Neuron (in vitro differentiated cells): ENCODE measurements around the gene LRRC41.
"Not testable (repeated sequence)": the region's sequence is repeated elsewhere in the genome, so short reads cannot be mapped to it uniquely, and the experiment has no call there.

Experiments
- H2AFZ ChIP-seq: one replicate; pipeline ENCODE4 v1.6.1; 2013; ENCODE audit warnings: low read depth, mild to moderate bottlenecking, inconsistent platforms, low read length, moderate library complexity
- H3K27me3 ChIP-seq: one replicate; pipeline ENCODE4 v1.6.1; 2013; ENCODE audit warnings: low read length; ENCODE audit not compliant: insufficient read depth
- H3K36me3 ChIP-seq: one replicate; pipeline ENCODE4 v1.6.1; 2013; ENCODE audit warnings: low read length; ENCODE audit not compliant: insufficient read depth
- H3K4me1 ChIP-seq: one replicate; pipeline ENCODE4 v1.6.1; 2013; ENCODE audit warnings: low read length; ENCODE audit not compliant: insufficient read depth
- H3K4me3 ChIP-seq: 2 replicates; pipeline ENCODE4 v1.5.1; 2013; ENCODE audit warnings: mild to moderate bottlenecking, low read length, moderate library complexity
- H3K9me3 ChIP-seq: one replicate; pipeline ENCODE4 v1.6.1; 2013; ENCODE audit warnings: low read length

The LRRC41 gene, protein sequence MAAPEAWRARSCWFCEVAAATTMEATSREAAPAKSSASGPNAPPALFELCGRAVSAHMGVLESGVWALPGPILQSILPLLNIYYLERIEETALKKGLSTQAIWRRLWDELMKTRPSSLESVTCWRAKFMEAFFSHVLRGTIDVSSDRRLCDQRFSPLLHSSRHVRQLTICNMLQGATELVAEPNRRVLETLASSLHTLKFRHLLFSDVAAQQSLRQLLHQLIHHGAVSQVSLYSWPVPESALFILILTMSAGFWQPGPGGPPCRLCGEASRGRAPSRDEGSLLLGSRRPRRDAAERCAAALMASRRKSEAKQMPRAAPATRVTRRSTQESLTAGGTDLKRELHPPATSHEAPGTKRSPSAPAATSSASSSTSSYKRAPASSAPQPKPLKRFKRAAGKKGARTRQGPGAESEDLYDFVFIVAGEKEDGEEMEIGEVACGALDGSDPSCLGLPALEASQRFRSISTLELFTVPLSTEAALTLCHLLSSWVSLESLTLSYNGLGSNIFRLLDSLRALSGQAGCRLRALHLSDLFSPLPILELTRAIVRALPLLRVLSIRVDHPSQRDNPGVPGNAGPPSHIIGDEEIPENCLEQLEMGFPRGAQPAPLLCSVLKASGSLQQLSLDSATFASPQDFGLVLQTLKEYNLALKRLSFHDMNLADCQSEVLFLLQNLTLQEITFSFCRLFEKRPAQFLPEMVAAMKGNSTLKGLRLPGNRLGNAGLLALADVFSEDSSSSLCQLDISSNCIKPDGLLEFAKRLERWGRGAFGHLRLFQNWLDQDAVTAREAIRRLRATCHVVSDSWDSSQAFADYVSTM

DNA sequence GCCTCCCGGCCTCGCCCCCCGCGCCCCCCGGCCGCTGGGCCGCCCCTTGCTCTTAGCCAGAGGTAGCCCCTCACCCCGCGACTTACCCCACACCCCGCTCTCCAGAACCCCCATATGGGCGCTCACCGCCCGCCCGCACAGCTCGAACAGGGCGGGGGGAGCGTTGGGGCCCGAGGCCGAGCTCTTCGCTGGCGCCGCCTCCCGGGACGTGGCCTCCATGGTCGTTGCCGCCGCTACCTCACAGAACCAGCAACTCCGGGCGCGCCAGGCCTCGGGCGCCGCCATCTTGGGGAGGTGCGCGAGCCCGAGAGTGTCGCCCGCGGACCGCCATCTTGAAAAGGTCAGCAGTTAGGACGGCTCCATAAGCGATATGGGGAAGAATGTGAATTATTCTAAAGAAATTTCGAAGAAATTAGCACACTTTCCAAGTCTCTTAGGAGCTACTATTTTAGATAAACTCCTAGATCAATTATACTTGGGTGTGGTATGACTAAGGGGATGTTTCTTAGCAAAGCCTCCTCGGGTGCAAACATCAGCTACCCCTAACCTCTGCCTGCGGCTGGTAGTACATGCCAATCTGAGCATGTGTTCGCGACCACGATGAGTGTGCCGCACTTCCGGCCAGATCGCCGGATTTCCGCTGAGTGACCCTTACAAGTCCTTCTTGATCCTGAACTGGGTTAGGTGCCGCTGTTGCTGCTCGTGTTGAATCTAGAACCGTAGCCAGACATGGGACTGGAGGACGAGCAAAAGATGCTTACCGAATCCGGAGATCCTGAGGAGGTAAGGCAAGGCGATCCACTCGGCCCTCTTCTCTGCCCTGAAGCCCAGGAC is at the start of gene LRRC41, which contains the start of gene UQCRH:
Gene LRRC41, minus strand, starts transcription at position 579 of the 834 bp plus-strand sequence. Its CDS starts 294 bp downstream, at position 285.
Gene UQCRH, plus strand, starts transcription at position 661 of the 834 bp plus-strand sequence. Its CDS starts 69 bp downstream, at position 730.
- no peaks in the 10 kb centered on the region for H3K9me3 ChIP-seq
- peak within 1 kb of the TSS; percentile 29 for H2AFZ ChIP-seq
- peaks cover 12% of the 10 kb centered on the region for H3K36me3 ChIP-seq
- H3K4me3 ChIP-seq, result peak within 1 kb of the TSS; percentile 90
- H3K4me1 ChIP-seq, result peaks cover 17% of the 10 kb centered on the region
- H3K27me3 ChIP-seq, result no peaks in the 10 kb centered on the region

DNA sequence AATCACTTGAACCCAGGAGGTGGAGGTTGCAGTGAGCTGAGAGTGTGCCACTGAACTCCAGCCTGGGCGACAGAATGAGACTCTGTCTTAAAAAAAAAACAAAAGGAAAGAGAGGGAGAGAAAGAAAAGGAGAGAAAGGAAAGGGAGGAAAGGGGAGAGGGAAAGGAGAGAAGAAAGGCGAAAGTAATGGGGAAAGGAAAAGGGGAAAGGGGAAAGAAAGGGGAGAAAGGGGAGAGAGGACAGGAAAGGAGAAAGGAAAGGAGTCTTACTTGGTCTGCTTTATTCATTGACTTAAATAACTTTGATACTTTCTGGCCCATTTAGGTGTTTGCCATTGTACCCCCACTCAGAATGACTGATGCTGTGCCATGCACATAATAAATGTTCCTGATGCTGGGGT is 48.9 kb upstream of the LRRC41 start:
- Histone ChIP-seq H3K4me1 (no peaks in the 10 kb centered on the region), H3K27me3 (no peaks in the 10 kb centered on the region), H3K4me3 (no peak overlapping the region), H2AFZ (no peak overlapping the region), H3K9me3 (no peaks in the 10 kb centered on the region), H3K36me3 (peaks cover 60% of the 10 kb centered on the region)

DNA sequence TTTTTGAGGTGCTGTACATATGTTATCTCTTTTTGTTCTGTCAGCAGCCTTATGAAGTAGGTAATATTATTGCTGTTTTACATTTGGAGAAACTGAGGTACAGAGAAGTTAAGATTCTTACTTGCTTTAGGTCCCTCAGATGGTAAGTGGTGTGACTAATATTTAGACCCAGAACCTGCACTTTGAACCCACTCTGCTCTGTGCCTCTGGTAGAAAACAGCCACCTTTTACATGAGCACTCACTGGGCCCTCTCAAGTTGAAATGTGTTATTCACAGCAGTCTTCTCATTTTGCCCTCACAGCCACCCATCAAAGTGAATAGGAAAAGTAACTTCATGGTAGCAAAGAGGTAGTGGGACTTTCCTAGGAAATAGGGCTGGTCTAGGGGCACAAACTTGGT is 41.9 kb upstream of the LRRC41 start:
- Histone ChIP-seq H3K36me3 (peaks cover 56% of the 10 kb centered on the region), H3K4me1 (no peaks in the 10 kb centered on the region), H3K9me3 (no peaks in the 10 kb centered on the region), H3K27me3 (no peaks in the 10 kb centered on the region), H3K4me3 (no peak overlapping the region), H2AFZ (no peak overlapping the region)

DNA sequence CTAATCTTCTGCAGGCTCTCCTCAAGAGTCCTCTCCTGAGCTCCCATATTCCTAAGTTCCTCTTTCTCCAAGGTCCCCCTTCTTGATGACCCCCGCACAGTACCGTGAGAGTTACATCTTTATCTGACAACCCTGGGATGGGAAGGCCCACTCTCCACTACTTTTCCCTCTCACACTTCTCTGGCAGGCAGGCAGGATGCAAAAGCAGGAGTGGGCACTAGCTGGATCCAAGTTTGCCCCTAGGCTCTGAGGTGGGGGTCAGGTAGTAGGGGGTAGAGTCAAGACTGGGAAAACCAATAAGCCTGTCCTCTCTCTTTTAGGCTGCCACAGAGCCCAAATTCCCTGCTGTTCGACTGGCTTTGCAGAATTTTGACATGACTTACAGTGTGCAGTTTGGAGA is 41.1 kb upstream of the LRRC41 start:
- peaks cover 48% of the 10 kb centered on the region for H3K36me3 ChIP-seq
- H3K27me3 ChIP-seq, result no peaks in the 10 kb centered on the region
- no peak overlapping the region for H3K4me3 ChIP-seq
- no peak overlapping the region for H2AFZ ChIP-seq
- no peaks in the 10 kb centered on the region for H3K9me3 ChIP-seq
- H3K4me1 ChIP-seq, result peaks cover 3% of the 10 kb centered on the region

DNA sequence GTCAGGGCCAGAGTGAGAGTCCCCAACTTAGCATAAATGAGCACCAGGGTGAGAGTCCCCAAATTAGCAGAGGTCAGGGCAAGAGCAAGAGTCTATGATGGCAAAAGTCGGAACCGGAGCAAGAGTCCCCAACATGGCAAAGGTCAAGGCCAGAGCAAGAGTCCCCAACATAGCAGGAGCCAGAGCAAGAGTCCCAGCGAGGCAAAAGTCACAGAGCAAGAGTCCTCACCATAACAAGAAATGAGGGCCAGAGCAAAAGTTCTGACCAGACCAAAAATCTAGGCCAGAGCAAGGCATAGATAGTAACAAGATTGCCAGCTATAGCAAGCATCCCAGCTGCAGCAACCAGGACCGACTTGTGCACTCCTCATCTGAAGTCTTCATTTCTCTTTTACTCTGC is 40.3 kb upstream of the LRRC41 start:
- H3K4me1 ChIP-seq, result peaks cover 4% of the 10 kb centered on the region
- H3K36me3 ChIP-seq, result peaks cover 43% of the 10 kb centered on the region
- H3K9me3 ChIP-seq, result no peaks in the 10 kb centered on the region
- H3K4me3 ChIP-seq, result no peak overlapping the region
- H3K27me3 ChIP-seq, result no peaks in the 10 kb centered on the region
- no peak overlapping the region for H2AFZ ChIP-seq

DNA sequence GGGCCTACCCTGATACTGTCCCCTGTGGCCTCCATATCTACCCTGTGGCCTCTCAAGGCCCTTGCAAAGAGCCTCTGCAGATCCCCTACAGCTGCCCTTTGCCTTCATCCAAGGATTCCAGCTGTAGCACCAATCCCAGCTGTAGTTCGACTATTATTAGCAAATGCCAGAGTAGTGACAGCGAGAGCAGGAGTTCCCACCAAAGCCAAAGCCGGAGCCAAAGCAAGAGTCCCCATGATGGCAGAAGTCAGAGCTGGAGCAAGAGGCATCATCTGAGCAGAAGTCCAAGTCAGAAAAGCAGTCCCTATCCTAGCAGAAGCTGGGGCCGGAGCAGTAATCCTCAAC is 39.9 kb upstream of the LRRC41 start:
- Histone ChIP-seq H3K4me1 (peaks cover 4% of the 10 kb centered on the region), H3K4me3 (no peak overlapping the region), H3K27me3 (no peaks in the 10 kb centered on the region), H2AFZ (no peak overlapping the region), H3K36me3 (peaks cover 42% of the 10 kb centered on the region), H3K9me3 (no peaks in the 10 kb centered on the region)

DNA sequence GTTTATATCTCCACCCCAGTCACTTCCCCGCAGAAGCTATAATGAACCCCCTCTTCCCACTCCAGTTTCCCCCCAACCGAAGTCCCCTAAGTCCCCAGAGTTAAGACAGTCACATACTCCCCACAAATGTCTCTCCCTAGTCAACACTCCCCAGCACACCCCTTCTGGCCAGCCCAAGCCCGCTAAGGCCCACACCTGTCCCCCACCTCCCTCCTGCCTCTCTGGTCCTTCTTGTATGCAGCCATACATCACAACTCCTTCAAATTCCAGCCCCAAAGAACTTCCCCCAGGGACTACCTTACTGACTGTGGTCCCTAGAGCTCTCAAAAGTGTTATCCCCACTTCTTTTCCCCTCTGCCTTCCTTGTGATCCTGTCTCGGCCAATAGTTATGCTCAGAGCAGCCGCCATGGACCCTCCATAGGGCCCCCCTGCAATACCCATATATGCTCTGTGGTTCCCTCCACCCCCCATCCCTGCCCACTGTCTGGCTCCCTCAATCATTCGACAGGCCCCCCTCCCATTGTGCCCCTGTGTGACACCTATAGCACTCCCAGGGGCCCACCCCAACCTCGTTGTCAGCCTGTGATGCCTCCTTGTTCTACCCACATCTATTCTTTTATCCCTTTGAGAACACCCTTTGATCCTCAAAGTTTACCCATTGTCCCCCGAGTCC is 39.4 kb upstream of the LRRC41 start:
- no peak overlapping the region for H2AFZ ChIP-seq
- no peaks in the 10 kb centered on the region for H3K27me3 ChIP-seq
- no peaks in the 10 kb centered on the region for H3K9me3 ChIP-seq
- H3K4me3 ChIP-seq, result no peak overlapping the region
- H3K36me3 ChIP-seq, result peaks cover 42% of the 10 kb centered on the region
- peaks cover 4% of the 10 kb centered on the region for H3K4me1 ChIP-seq

DNA sequence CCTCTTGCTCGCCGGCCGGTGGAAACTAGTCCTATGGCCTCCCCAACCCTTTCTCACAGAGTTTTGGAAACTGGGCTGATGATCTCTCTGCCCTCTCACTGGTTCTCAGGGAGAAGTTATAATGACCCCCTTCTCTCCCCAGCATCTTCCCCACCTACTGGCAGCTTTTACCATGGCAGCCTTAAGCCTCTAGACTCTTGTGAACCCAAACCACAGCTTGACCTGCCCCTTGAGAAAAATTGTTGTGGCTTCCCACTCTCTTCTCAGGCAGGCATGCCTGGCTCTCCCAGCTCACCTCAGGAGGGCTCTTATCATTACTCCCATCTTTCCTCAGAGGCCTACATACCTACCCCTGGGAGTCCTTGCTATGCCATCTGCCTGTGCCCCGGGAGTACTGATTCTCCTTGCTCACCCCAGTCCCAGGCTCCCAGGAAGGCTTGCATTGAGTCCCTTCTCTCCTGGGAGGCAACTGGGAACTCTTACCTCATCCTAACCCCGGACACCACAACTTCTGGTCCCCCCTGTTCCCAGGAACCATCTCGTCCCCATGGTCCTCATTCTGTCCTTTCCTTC is 38.8 kb upstream of the LRRC41 start:
- Histone ChIP-seq H3K9me3 (no peaks in the 10 kb centered on the region), H2AFZ (no peak overlapping the region), H3K4me1 (peaks cover 4% of the 10 kb centered on the region), H3K36me3 (peaks cover 37% of the 10 kb centered on the region), H3K27me3 (no peaks in the 10 kb centered on the region), H3K4me3 (no peak overlapping the region)

DNA sequence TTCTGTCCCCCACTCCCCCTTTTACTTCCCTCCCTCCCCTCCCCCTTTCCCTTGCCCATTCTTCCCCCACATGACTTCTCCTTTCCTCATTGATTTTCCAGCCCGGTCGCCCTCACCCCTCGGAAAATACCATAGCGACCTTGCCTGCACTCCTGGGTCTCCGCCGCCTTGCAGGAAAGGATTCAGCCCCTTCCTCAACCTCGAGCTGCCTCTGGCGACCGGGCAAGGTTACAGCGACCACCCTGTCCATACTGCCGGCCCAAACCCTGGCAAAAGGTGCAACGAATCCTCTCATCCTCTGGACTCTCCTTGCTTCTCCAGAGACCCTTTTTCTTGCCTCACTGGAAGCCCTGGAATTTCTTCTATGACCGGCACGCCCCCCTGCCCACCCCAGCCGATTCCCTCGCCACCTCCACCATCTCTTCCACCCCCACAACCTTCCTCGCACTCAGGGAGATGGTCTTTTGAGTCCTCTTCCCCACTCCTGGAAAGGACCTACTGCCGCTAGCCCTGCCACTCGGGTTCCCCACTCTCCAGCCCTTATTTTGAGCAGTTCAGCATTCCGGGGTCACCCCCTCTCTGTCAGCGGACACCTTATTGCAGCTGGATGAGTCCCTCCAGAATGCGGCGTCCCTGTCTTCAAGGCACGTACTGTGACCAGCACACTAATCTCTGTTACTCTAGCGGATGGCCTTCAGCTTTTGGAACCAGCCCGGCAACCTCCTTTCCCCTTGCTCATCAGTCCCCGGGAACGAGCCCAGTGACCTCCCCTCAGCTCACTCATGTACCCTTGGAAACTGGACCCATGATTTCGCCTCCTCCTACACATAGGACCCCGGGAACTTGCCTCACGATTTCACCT is 38.0 kb upstream of the LRRC41 start:
- Histone ChIP-seq H3K4me3 (peak overlapping the region; percentile 89), H3K36me3 (peaks cover 30% of the 10 kb centered on the region), H3K4me1 (peaks cover 4% of the 10 kb centered on the region), H2AFZ (peak overlapping the region; percentile 65), H3K9me3 (no peaks in the 10 kb centered on the region), H3K27me3 (no peaks in the 10 kb centered on the region)

DNA sequence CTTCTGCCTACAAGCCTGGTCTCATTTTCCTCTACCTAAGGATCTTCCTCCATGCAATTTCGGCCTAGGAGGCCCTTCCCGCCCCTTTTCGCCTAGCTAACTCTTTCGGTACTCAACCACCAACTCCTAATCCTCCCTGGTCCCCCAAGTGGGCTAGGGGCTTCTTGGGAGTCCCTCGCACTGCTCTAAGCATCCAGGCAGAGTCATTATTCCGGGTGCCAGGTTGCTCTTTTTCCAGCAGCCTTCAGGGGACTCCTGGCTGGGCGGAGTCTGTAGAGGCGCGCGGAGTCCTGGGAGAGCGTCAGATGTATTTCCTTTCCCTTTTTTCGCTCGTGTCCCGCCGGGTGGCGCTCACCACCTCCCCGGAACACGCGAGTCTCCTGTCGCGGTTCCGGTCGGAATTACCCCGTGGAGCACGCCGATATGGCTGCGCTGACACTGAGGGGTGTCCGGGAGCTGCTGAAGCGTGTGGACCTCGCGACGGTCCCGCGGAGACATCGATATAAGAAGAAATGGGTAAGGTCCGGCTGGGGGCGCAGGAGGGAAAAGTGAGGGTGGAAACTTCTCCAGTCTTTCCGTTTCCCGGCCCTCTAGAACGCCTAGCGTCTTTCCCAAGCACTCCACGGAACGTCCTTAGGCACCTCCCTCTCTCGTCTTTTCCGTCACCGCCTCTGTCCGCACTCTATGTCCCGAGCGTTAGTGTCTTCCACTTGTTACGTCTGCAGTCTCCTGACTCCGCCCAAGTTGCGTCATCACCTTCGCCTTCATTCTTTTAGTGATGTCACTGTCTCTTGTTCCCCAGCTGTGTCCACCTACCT is 37.2 kb upstream of the LRRC41 start, which contains the start of gene NSUN4:
Gene NSUN4, plus strand, starts transcription at position 404 of the 818 bp plus-strand sequence. Its CDS starts 20 bp downstream, at position 424.
- Histone ChIP-seq H3K4me3 (peak within 1 kb of the TSS; percentile 89), H3K36me3 (peaks cover 29% of the 10 kb centered on the region), H2AFZ (peak within 1 kb of the TSS; percentile 65), H3K4me1 (peaks cover 4% of the 10 kb centered on the region), H3K27me3 (no peaks in the 10 kb centered on the region), H3K9me3 (no peaks in the 10 kb centered on the region)

DNA sequence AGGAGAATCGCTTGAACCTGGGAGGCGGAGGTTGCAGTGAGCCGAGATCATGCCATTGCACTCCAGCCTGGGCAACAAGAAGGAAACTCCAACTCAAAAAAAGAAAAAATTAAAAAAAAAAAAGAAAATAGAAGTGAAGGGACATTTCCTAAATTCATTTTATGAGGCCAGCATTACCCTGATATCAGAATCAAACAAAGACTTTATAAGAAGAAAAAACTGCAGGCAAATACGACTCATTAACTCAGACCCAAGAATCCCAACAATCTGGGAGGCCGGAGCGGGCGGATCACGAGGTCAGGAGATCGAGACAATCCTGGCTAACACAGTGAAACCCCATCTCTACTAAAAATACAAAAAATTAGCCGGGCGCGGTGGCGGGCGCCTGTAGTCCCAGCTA is 34.0 kb upstream of the LRRC41 start:
- H2AFZ ChIP-seq, H3K4me3 ChIP-seq, H3K4me1 ChIP-seq, H3K27me3 ChIP-seq, H3K36me3 ChIP-seq, H3K9me3 ChIP-seq: not testable (repeated sequence)
